Endometrial microvascular endothelial cells (primary cell): Measurements from ENCODE around the gene LRRC8B. TPM values are rescaled to one million over a fixed set of nuclear protein-coding genes. Genes with fewer than 3 reads are reported as not detected.
"Not testable (repeated sequence)": the region's sequence is repeated elsewhere in the genome, so short reads cannot be mapped to it uniquely, and the experiment has no call there.

Experiments used
- in situ Hi-C: cut with HindIII; loops from 2 replicates; pipeline ENCODE4 v1.10.0; 2017; ENCODE audit warnings: low sequenced_read_pairs, low pct_unique_long_range_greater_than_20kb; ENCODE audit errors: inconsistent ontology term
- total RNA-seq: library from RNA; depleted of rRNA; stranded (reverse); fragments of >200 nt; gene quantifications from one replicate; pipeline ENCODE4 v1.2.3, GENCODE V29; 2015; ENCODE audit errors: inconsistent ontology term

Gene LRRC8B
- total RNA-seq, 1 donor from 2014 or later, result 15.5 TPM

DNA sequence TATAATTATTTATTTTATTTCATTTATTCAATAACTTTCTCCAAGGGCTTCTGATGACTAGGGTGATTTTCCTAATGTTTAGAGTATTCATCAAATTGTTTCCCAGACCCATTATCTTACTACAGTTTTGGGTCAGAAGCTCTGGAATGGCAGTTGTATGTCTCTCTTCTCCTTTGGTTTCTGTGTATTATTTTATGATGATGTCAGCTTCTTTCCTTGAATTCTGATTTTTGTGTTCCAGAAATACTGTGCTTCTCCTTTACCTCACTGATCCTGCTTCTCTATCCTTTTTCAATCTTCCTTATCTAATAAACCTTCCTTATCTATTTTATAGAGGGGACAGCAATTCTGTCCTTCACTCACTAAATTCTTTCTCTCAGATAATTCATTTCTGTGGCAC is 48.8 kb downstream of the LRRC8B start:
- in situ Hi-C loops, result no loop called here

DNA sequence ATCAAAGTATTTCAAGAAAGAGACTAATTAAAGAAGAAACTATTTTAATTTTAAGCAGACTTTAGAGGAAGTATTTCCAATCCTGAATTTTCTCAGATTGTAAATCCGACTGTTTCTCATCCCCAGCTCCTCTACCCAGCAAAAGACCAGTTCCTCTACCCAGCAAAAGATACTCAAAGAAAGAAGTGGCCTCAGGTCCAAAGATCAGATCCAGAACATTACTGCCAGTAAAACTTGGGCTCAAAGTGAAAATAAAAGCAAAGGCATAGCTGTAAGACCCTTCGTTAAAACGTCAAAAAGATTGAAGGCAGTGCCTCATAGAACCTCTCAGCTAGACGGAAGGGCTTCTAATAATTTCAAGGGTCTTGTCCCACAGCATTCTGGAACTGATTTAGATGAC is 50.0 kb downstream of the LRRC8B start:
- in situ Hi-C loops, result no loop called here

DNA sequence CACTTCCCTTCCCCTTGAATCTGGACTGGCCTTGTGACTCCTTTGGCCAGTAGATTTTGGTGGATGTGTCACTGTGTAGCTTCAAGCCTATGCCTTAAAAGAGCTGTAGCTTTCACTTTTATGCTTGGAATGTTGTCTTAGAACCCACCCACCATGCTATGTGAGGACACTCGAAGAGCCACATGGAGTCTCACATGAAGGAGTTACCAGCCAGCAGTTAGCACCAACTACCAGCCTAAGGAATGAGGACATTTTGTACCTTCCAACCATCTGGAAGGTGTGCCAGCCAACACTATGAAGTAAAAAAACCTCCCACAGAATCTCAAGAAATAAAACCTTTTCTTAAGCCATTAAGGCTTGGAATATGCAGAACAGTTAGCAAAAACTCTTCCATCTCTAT is 50.6 kb downstream of the LRRC8B start:
- in situ Hi-C loops, result no loop called here

DNA sequence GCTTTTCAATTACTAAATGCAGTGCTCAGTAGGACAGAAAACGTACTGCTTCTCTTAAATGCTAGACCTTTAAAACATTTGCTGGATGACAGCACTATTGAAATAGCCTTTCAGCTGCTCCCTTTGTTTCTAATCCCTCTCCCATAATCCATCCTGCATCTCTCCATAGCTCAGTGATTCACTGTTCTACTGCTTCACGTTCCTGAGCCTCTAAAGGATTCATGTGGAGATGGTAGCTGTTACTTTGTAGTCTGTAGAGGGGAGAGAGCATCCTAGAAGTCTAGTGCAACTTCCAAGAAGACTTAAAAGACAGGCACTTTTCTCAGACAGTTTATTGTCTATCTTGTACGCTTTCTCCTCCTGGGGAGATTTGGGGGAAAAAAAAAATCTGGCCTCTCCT is 51.4 kb downstream of the LRRC8B start:
- in situ Hi-C loops, result no loop called here

DNA sequence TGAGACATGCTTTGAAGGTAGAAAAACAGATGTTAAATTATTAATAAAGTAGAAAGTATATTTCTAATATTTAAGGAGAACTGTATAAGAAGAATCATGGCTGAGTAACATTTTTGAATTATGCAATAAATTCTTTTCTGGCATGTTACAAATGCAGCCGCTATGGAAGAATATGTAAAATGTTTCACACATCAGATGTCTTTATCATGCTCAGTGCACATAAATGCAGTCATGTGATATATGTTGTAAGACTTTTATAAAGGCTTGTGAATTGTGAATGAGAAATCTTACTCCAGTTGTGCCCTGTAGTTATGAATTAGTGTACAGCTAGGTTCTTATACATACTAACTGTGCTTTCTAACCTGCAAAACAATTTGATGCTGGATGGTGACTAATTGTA is 53.5 kb downstream of the LRRC8B start:
- in situ Hi-C loops, result no loop called here

DNA sequence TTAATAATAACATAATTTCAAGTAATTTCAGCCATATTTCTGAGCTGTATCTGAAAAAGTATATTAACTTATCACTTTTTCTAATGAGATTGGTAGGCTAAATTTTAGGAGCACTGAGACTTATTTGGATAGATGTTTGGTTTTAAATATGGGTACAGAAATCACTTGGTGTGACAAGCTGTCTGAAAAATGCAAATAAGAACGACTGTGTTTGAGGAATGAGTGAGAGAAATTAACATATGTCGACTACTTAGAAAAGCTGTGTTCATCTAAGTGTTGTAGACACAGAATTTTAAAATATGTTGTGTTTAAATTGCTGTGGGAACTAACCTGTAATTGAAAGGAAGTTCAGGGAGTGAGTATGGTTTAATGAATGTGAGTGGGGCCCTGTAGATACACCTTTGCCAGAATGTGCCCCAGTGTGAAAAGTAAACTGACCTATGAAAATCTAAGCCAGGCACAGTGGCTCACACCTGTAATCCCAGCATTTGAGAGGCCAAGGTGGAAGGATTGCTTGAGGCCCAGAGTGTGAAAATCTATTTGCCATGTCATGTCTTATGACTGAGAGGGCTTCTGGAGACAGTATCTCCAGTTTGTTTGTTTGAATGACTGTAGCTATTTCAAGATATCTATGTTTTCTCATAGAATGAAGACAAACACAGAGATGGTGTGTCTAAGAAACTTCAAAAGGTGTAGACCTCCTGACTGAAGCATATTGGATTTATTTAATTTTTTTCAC is 54.5 kb downstream of the LRRC8B start:
- in situ Hi-C loops, result no loop called here

DNA sequence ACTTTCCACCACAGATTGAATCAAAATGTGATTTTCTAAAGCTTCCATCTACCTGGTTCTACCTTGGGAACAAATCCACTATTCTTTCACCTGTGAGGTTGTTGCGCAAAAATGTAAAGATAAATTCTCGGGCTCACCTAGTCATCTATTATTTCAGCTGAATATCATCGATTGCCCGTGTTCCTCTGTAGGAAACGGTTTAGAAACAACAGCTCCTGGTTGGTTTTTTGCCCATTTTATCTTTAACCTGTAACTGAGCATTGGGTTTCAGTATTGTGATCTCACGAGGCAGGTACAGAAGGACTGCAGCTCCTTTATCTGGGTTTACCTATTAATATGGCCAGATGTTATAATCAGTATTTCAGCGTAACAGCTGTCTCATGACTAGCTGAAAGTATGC is 55.4 kb downstream of the LRRC8B start:
- in situ Hi-C loops, result no loop called here

DNA sequence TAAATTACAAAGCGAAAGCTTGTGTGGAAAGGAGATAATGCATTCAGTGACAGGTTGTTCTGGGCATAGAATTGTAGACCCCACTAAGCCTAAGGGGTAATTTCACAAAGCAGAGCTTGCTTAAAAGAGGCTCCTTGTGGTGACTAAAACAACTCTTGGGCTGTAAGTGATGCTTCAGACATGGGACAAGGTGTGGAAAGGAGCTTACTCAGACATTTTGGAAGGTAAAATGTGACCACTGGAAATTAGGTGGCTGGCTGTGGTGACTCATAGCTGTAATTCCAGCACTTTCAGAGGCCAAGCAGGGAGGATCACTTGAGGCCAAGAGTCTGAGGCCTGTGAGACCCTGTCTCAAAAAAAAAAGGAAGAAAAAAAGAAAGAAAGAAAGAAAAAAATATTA is 57.2 kb downstream of the LRRC8B start:
- in situ Hi-C loops, result no loop called here

DNA sequence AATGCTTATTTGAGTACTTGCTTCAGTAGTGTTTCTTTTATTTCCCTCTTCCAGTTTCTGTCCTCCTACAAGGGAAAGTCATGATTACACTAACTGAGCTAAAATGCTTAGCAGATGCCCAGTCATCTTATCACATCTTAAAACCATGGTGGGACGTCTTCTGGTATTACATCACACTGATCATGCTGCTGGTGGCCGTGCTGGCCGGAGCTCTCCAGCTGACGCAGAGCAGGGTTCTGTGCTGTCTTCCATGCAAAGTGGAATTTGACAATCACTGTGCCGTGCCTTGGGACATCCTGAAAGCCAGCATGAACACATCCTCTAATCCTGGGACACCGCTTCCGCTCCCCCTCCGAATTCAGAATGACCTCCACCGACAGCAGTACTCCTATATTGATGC is 57.9 kb downstream of the LRRC8B start:
- in situ Hi-C loops, result no loop called here

DNA sequence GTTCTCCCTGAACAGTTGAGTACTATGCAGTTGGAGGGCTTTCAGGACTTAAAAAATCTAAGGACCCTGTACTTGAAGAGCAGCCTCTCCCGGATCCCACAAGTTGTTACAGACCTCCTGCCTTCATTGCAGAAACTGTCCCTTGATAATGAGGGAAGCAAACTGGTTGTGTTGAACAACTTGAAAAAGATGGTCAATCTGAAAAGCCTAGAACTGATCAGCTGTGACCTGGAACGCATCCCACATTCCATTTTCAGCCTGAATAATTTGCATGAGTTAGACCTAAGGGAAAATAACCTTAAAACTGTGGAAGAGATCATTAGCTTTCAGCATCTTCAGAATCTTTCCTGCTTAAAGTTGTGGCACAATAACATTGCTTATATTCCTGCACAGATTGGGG is 59.6 kb downstream of the LRRC8B start:
- in situ Hi-C loops, result no loop called here

DNA sequence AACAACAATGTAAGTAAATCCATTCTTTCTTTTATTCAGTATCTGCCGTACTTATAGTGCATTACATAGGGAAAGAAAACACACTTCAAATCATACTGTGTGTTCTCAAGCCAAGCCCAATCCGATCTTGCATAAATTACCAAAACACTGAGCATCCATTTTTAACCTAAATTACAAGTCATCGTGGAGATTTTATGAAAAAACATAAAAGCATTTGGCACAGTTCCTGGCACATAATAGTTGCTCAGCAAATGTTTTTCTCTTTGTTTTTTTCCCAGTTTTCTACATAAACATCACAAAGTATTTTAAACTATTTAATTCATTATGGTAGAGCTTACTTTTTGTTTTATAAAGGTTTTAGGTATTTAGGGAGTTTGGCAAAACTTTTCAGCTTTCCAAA is 60.2 kb downstream of the LRRC8B start:
- in situ Hi-C loops, result no loop called here

DNA sequence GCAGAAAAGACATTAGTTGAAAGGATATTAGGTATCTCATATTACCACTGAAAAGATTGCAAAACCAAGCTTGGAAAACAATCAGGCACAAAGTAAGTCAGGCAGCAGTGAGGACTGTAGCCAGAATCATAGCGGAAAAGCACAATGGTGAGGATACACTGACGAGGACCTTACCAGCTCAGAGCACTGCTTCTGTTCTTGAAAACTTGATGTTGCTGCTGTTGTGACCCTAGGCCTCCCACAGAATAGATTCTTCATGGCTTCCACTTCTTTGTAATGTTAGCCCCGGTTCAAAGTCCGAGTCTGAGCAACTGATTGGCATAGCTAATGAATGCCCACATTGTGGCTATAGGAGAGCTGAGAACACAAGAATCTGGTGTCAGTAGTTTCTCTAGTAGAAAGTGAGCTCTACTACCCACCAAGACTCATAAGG is 63.1 kb downstream of the LRRC8B start:
- in situ Hi-C loops, result no loop called here

DNA sequence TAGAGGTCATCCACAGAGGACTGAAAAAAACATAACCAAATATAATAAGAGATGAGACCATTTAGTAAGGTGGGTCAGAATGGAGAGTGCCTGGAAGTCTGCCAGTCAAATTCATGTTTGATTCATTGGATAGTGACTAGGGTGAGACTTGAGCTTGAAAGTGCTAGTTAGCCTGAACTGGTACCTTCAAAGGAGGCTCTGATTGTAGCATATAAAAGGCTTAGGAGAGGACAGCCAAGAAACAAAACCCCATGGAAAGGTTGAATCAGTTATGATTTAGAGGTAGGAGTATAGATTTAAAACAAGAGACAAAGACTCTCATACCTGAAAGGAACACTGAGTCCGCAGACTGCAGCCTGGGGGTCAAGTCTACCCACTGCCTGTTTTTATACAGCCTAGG is 63.9 kb downstream of the LRRC8B start:
- in situ Hi-C loops, result no loop called here

DNA sequence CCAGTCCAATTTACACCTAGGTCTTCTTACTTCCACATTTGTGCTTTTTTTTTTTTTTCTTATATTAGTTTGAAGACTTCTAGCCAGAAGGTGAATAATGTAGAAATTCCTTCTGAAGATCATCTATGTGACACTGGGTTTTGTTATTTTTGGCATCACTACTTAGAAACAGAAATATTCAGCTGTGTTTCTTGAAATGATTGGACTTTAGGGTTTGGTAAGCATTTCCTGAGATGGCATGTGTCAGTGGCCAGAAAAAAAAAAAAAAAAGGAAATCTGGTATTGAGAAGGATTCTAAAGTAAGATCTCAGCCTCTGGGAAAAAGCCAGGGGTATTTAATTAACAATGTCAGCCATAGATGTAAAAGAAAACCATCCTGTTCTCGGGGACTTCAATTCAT is 64.9 kb downstream of the LRRC8B start:
- in situ Hi-C loops, result no loop called here

DNA sequence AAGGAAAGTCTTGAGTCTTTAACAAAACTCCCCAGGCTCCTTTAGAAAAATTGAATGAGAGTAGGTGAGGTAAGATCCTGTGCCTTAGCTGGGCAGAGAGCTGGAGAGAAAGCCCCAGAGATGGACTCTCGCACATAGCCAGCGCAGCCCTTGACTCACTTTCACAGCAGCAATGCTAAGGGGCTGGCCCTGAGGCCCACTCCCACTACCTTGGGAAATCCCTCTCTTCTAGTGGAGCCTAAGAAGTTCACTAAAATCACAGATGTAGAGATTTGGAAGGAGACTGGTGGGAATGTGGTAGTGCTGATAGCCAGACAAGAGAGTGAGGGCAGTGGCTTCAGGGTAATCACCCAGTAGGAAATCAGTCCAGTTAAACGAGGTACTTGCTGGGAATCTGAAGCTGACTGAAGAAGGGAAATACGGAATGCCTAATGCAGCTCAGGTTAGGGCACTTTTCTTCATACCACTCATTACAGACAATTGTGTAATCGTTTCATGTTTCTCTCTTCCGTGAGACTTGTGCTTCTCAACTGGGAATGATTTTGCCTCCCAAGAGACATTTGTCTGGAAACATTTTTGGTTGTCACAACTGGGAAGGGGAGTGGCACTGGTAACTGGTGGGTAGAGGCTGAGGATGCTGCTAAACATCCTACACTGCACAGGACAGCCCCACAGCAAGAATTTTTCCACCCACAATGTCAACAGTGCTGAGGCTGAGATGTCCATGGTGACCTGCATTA is 65.9 kb downstream of the LRRC8B start:
- in situ Hi-C loops, result no loop called here

DNA sequence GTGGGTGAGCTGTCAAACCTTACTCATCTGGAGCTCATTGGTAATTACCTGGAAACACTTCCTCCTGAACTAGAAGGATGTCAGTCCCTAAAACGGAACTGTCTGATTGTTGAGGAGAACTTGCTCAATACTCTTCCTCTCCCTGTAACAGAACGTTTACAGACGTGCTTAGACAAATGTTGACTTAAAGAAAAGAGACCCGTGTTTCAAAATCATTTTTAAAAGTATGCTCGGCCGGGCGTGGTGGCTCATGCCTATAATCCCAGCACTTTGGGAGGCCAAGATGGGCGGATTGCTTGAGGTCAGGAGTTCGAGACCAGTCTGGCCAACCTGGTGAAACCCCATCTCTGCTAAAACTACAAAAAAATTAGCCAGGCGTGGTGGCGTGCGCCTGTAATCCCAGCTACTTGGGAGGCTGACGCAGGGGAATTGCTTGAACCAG is 68.3 kb downstream of the LRRC8B start:
- in situ Hi-C loops, result not testable (repeated sequence)

DNA sequence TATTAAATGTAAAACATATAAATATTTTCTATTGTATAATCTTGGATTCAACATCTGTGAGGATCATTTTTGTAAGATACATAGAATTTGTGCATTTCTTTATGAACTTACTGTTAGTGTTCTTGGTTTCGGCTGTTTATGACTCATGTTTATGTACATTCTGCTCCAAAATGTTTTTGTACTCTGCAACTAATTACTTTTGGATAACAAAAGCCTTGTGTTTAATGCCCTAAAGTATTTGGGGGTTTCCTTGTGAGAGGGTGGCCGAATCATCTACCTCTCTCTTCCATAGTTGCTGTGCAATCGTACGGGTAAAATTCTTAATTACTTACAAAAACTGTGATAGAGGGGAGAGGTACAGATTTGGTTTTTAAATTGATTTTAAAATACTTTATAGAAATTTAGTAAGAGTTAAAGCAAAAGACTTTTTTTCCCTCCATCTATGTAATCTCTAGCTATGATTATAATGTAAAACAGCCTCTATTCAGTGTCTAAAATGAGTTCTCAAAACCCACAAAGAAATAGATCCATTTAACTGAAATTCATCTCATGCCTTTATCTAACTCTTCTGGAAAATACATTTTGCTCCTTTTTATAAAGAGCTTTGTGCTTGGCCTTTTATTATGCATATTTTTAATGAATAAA is 69.6 kb downstream of the LRRC8B start:
- in situ Hi-C loops, result no loop called here

DNA sequence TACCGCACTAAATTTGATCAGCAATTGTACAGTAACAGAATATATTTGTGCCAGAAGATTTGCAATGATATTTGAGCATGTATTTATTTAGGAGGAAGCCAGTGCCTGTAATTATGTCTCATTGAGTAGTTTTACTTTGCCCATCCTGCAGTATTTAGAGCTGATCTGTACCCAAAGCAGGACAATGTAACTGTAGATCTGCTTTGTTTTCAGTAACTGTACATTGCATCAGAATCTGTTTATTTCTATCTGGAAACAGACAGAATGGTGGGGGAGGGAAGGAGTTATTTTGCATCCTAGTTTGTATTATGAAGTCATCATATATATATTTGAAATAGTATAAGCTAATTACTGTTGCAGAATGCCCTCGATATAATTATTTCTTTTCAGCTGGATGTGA is 72.1 kb downstream of the LRRC8B start:
- in situ Hi-C loops, result no loop called here

DNA sequence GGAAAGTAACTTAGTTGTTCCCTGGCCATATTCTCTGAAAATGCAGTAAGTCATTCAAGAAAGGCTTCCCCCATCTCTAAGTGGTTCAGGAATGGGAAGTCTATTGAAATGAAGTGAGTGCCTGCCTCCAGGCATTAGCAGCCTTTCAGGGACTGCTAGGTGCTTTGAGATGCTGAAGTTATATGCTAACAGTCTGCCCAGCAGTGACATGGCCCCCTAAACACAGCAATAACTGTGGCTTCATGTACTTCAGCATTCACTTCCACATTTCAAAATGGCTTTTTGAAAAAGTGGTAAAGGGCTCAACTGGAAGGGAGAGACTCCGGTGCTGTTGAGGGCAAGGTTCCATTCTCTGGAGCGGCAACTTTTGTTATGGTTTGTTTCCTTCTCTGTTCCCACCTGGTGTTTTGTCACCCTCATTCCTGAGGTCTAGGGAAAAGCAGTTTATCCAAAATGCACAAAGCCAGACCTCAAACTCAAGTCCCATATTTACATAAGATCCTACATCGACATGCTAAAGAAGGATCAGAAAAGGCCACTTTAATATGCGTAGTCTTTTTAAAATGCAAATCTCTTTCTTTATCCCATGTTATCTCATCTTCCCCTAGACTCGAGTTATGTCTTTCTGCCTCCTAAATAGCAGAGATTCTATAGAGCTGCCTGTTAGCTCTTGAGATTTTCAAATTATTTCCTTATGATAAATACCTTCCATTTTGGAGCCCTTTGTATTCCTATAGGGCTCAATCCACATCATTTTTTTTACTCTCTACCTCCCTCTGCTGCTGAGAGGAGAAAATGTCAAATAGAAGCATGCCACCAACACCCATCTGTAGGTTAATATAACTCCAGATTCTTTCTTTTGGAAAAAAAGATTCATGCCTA is 74.1 kb downstream of the LRRC8B start:
- in situ Hi-C loops, result no loop called here
